GM23248 (cell line): Measurements from ENCODE around the gene TMEM63C.

Experiments used
- EZH2 ChIP-seq: fragments of 200-600 bp; sonication (generic); IDR thresholded peaks from 2 replicates; pipeline ENCODE4 v1.6.1; 2018; ENCODE audit warnings: antibody characterized with exemption, mild to moderate bottlenecking; ENCODE audit not compliant: insufficient read depth, poor library complexity, severe bottlenecking
- EZH2phosphoT487 ChIP-seq: fragments of 200-600 bp; sonication (generic); IDR thresholded peaks from 2 replicates; pipeline ENCODE4 v1.6.1; 2018; ENCODE audit warnings: antibody characterized with exemption, moderate library complexity, mild to moderate bottlenecking, low read depth; ENCODE audit not compliant: insufficient read depth

DNA sequence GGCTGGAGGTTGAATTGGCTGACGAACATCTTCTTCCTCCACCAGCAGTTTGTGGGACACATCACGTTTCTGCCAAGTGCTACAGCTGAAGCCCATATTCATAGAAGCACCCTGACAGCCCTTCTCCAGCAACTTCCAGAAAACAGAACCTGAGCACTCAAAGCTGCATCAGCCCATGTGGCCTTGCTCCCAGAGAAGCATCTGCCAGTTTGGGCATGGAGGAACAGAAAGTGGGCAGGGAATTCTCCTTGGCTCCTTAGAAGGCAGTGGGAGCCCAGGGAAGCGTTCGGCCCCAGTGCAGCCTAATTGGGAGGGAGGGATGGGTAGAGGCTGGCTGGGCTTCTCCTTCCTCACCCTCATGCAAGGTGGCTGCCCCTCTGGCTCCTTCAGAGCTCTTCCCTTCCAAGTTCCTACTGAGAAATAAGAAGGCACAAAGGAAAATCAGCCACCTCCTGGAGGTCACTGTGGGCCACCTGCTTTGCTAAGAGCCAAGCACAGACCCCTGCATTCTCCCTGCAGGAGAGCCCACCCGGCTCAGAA, 93.5 kb downstream of the TMEM63C start:
- TF ChIP-seq EZH2 (no peak), EZH2phosphoT487 (no peak)
